Mucosa of descending colon (tissue), 3 donors: ENCODE measurements around the gene SAMHD1. TPM values are rescaled to one million over a fixed set of nuclear protein-coding genes. Genes with fewer than 3 reads are reported as not detected.

Source experiments
- ATAC-seq: fragments of 200-7000 bp; cut with Tn5 transposase; one replicate; pipeline ENCODE4 v1.9.1; 2020; ENCODE audit warnings: mild to moderate bottlenecking, moderate library complexity
- DNase-seq, 3 donors: peaks; one replicate each; pipeline ENCODE4 v3.0.0-alpha.2; 2020
- H3K36me3 ChIP-seq: fragments of 200-600 bp; one replicate; pipeline ENCODE4 v1.8.0; 2021; ENCODE audit warnings: low read depth, mild to moderate bottlenecking
- H3K4me1 ChIP-seq: fragments of 200-600 bp; one replicate; pipeline ENCODE4 v1.8.0; 2021; ENCODE audit warnings: low read depth, mild to moderate bottlenecking
- H3K4me3 ChIP-seq: fragments of 200-600 bp; one replicate; pipeline ENCODE4 v1.8.0; 2021; ENCODE audit warnings: mild to moderate bottlenecking
- H3K9me3 ChIP-seq: fragments of 200-600 bp; one replicate; pipeline ENCODE4 v1.8.0; 2021; ENCODE audit warnings: mild to moderate bottlenecking
- CTCF ChIP-seq: fragments of 200-600 bp; IDR thresholded peaks from one replicate; pipeline ENCODE4 v1.8.0; 2022; ENCODE audit warnings: antibody characterized with exemption, mild to moderate bottlenecking
- intact Hi-C, 2 donors: fragments of 100-400 bp; cut with DNase I in 1 of 2; cut with micrococcal nuclease in 1 of 2; formaldehyde crosslinking; loops; one replicate each; pipeline versions ENCODE4 v1.11.0 to v1.11.1; 2022; cut with DNase I, micrococcal nuclease
- total RNA-seq, 3 donors: library from RNA; stranded (reverse); fragmentation: NEBNext Ultra II Directional in 2 of 3; extraction: Animal tissue kit (Norgen Biotek cat#: 25700) in 2 of 3; gene quantifications; one replicate each; pipeline versions ENCODE4 v1.2.1 to v1.2.4, GENCODE V29; 2021 to 2023
- donor health status: DM: no; HTN: no; CAD: no; lungs with moderate emphysema.
- donor health status: DM: no; HTN: no; CAD: no.
- donor health status: DM: no; HTN: yes; CAD: no.

The SAMHD1 gene
- total RNA-seq, 3 donors from 2014 or later: 24.1 to 110 (median 48.6) TPM

DNA sequence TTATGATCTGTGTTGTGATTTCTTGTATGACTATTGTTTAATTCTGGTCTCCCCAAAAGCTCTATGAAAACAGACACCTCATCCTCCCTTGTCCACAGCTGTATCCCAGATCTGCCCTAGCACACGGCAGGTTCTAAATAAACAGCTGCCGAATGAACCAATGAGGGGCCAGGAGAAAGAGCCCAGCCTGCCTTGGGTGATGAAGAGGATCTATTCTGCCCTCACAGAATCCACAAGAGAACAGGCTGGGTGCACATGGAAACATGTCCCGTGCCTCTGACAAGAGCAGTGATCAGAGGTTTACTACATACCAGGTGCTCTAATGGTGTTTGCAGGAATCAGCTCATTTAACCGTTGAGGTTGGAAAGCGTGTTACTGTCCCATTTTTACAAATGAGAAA is 91.2 kb downstream of the SAMHD1 start:
- H3K4me1 ChIP-seq: peaks cover 16% of the 10 kb centered on the region
- no peak for ATAC-seq
- H3K4me3 ChIP-seq: no peak overlapping the region
- TF ChIP-seq CTCF: no peak
- no peak for DNase-seq
- intact Hi-C loops: no loop called here
- no peaks in the 10 kb centered on the region for H3K36me3 ChIP-seq
- H3K9me3 ChIP-seq: no peaks in the 10 kb centered on the region

DNA sequence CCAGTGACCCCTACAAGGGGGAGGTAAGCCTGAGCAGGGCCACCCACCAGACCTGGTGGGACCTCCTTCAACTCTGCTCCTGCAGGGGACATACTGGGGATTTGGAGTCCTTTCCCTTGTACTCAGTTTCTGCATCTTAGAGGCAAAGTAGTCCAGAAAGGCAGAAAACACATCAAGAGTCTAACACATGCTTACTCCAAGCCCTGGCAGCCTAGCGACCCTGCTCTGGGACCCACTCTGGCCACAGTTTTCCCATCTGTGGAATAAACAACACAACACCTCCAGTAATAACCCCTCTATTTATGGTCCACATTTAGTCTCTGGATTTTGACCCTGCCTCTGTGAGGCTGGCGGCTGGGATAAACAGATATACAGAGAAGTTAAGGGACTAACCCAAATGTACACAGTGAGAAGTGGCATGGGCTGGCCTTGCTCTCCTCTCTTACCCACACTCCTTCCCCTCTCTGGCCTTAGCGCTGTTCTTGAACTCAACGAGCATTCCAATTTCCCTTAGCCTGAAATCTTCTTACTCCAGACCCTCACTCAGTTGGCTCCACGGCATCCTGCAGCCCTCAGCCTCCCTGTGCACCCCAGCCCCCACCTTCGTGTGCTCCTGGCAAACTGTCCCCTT is 91.7 kb downstream of the SAMHD1 start:
- DNase-seq (no peak), ATAC-seq (no peak)
- intact Hi-C loops: no loop called here
- peaks cover 20% of the 10 kb centered on the region for H3K4me1 ChIP-seq
- H3K9me3 ChIP-seq: no peaks in the 10 kb centered on the region
- no peak for TF ChIP-seq CTCF
- no peaks in the 10 kb centered on the region for H3K36me3 ChIP-seq
- H3K4me3 ChIP-seq: no peak overlapping the region

GRCh38 chr20:36859282-36859555 is 92.3 kb downstream of the SAMHD1 start:
- Histone ChIP-seq H3K9me3 (no peaks in the 10 kb centered on the region), H3K4me1 (peaks cover 20% of the 10 kb centered on the region), H3K4me3 (no peak overlapping the region), H3K36me3 (no peaks in the 10 kb centered on the region)
- TF ChIP-seq CTCF: no peak
- DNase-seq: no peak
- ATAC-seq: no peak
- intact Hi-C loops: no loop called here

DNA sequence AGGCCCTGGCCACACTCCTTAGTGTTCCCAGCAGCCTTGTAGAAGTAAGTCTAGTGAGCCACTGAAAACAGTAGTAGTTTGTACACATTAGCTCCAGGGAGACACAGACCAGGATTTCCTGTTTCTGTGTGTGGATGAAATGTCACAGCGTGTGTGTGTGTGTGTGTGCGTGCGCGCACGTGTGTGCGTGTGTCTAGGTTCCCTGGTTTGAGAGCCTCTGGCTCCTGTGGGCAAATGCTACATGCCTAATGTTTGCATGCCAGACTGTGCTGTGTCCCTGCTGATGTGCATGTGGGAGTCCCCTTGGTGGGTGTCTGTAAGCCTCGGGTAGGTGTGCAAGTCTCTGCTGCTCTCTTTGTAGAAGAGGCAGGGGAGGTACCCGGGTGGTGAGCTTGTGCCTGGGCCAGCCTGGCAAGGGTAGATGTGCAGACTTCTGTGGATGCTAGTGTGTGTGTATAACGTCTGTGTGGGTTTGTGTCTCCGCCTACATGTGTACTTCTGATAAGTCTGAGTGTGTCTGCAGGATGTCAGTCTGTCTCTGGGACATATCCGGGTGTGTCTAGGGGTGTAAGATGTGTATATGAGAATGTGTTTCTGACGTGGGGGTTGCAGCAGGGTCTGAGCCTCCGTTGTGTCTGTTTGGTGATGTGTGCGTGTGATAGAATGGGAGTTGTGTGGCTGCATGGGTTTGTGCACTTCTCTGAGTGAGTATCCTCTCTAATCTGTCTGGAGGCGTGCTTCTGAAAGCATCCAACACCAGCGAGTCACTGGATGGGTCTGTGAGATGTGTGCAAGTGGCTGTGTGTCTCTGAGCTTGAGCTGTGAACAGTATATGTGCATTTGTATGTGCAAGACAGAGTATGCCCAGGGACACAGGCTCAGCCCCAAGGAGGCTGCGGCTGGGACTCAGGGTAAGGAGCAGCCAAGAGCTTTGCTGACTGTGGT is 94.5 kb downstream of the SAMHD1 start:
- intact Hi-C loops: no loop called here
- peaks cover 19% of the 10 kb centered on the region for H3K4me1 ChIP-seq

GRCh38 chr20:36856195-36856594 is 95.3 kb downstream of the SAMHD1 start:
- no peaks in the 10 kb centered on the region for H3K36me3 ChIP-seq
- H3K9me3 ChIP-seq: no peaks in the 10 kb centered on the region
- intact Hi-C loops: no loop called here
- DNase-seq (no peak), ATAC-seq (no peak)
- no peak for TF ChIP-seq CTCF
- H3K4me3 ChIP-seq: no peak overlapping the region
- H3K4me1 ChIP-seq: peaks cover 18% of the 10 kb centered on the region

More for the DNA sequence above, 94.5 kb downstream of the SAMHD1 start:
- DNase-seq (peak in 2 of 3 donors; percentile 43 to 52), ATAC-seq (peak; percentile 15)
- no peak for TF ChIP-seq CTCF
- Histone ChIP-seq H3K4me3 (no peak overlapping the region), H3K36me3 (no peaks in the 10 kb centered on the region), H3K9me3 (no peaks in the 10 kb centered on the region)
